Natural killer cell treated with Interleukin-12 subunit alpha and Interleukin-12 subunit beta and Interleukin-15 and Interleukin-18, amount 100 ng/mL, for 72 hours (primary cell): ENCODE data around the gene MYO5B. TPM values are rescaled to one million over a fixed set of nuclear protein-coding genes. Genes with fewer than 3 reads are reported as not detected.
A peak's percentile ranks its signal among the peaks of the same experiment; 100 is the strongest.

Experiments used
- ATAC-seq, 2 donors: fragments of 150-1000 bp; cut with Tn5 transposase in 1 of 2; sonication (Bioruptor Pico), chemical (Tn5 transposase) in 1 of 2; 2 replicates each; pipeline ENCODE4 v1.10.0; 2021
- DNase-seq: peaks from one replicate; pipeline ENCODE4 v3.0.0; 2022; ENCODE audit warnings: low spot score
- H3K27ac Mint-ChIP-seq, 2 donors: 1 replicate in 1 of 2; 2 replicates in 1 of 2; pipeline ENCODE4 v1.8.0; 2022; ENCODE audit warnings: mixed read lengths in 2 of 2, mild to moderate bottlenecking in 1 of 2, moderate library complexity in 1 of 2
- H3K27me3 Mint-ChIP-seq, 2 donors: 1 replicate in 1 of 2; 2 replicates in 1 of 2; pipeline ENCODE4 v1.8.0; 2022; ENCODE audit warnings: mixed read lengths in 2 of 2
- H3K36me3 Mint-ChIP-seq: one replicate; pipeline ENCODE4 v1.8.0; 2022; ENCODE audit warnings: mixed read lengths
- H3K4me1 Mint-ChIP-seq, 2 donors: 1 replicate in 1 of 2; 2 replicates in 1 of 2; pipeline ENCODE4 v1.8.0; 2022; ENCODE audit warnings: low read depth in 2 of 2, mixed read lengths in 2 of 2, mild to moderate bottlenecking in 1 of 2
- H3K4me3 Mint-ChIP-seq: one replicate; pipeline ENCODE4 v1.8.0; 2022; ENCODE audit warnings: mixed read lengths
- H3K9me3 Mint-ChIP-seq: 2 replicates; pipeline ENCODE4 v1.8.0; 2022; ENCODE audit warnings: mixed read lengths
- total RNA-seq, 2 donors: library from RNA; stranded (reverse); gene quantifications; one replicate each; pipeline ENCODE4 v1.2.3, GENCODE V29; 2022

The MYO5B gene
- total RNA-seq, 2 donors from 2014 or later, result not detected

- Mint-ChIP-seq H3K4me1 (no peaks in the 10 kb centered on the region), H3K27ac (no peak overlapping the region), H3K27me3 (peaks cover 22 to 38% of the 10 kb centered on the region in 2 donors), H3K4me3 (no peak overlapping the region), H3K36me3 (no peaks in the 10 kb centered on the region), H3K9me3 (no peaks in the 10 kb centered on the region)
- no peak for ATAC-seq
- no peak for DNase-seq
Measured at GRCh38 chr18:49878567-49879270, 316.2 kb downstream of the MYO5B start.

GRCh38 chr18:49878015-49878414 is 316.9 kb downstream of the MYO5B start:
- H3K9me3 Mint-ChIP-seq, result no peaks in the 10 kb centered on the region
- H3K4me3 Mint-ChIP-seq, result no peak overlapping the region
- DNase-seq (no peak), ATAC-seq (no peak)
- H3K36me3 Mint-ChIP-seq, result no peaks in the 10 kb centered on the region
- H3K4me1 Mint-ChIP-seq, result no peaks in the 10 kb centered on the region
- H3K27me3 Mint-ChIP-seq, result peaks cover 21 to 38% of the 10 kb centered on the region in 2 donors
- H3K27ac Mint-ChIP-seq, result no peak overlapping the region

- H3K27ac Mint-ChIP-seq, result no peak overlapping the region
- H3K4me3 Mint-ChIP-seq, result no peak overlapping the region
- H3K36me3 Mint-ChIP-seq, result no peaks in the 10 kb centered on the region
- peaks cover 0 to 5% of the 10 kb centered on the region in 2 donors for H3K4me1 Mint-ChIP-seq
- DNase-seq, result no peak
- ATAC-seq, result no peak
- H3K27me3 Mint-ChIP-seq, result peaks cover 15 to 33% of the 10 kb centered on the region in 2 donors
- H3K9me3 Mint-ChIP-seq, result no peaks in the 10 kb centered on the region
Measured at GRCh38 chr18:49876536-49876935, 318.4 kb downstream of the MYO5B start.

GRCh38 chr18:49875783-49876182 is 319.2 kb downstream of the MYO5B start:
- no peaks in the 10 kb centered on the region for H3K9me3 Mint-ChIP-seq
- no peaks in the 10 kb centered on the region for H3K36me3 Mint-ChIP-seq
- no peak for DNase-seq
- peaks cover 0 to 5% of the 10 kb centered on the region in 2 donors for H3K4me1 Mint-ChIP-seq
- no peak overlapping the region for H3K4me3 Mint-ChIP-seq
- no peak overlapping the region for H3K27ac Mint-ChIP-seq
- peaks cover 15 to 35% of the 10 kb centered on the region in 2 donors for H3K27me3 Mint-ChIP-seq
- ATAC-seq, result no peak

- Mint-ChIP-seq H3K27ac (no peak overlapping the region), H3K36me3 (no peaks in the 10 kb centered on the region), H3K9me3 (no peaks in the 10 kb centered on the region), H3K27me3 (peaks cover 15 to 33% of the 10 kb centered on the region in 2 donors), H3K4me1 (peaks cover 0 to 5% of the 10 kb centered on the region in 2 donors), H3K4me3 (no peak overlapping the region)
- DNase-seq (no peak), ATAC-seq (no peak)
Measured at GRCh38 chr18:49875155-49875554, 319.8 kb downstream of the MYO5B start.

- Mint-ChIP-seq H3K4me3 (no peak overlapping the region), H3K27me3 (peaks cover 15 to 28% of the 10 kb centered on the region in 2 donors), H3K9me3 (no peaks in the 10 kb centered on the region), H3K4me1 (peaks cover 0 to 5% of the 10 kb centered on the region in 2 donors), H3K36me3 (no peaks in the 10 kb centered on the region), H3K27ac (no peak overlapping the region)
- ATAC-seq (no peak), DNase-seq (no peak)
Measured at GRCh38 chr18:49874238-49874637, 320.7 kb downstream of the MYO5B start.

- Mint-ChIP-seq H3K36me3 (no peaks in the 10 kb centered on the region), H3K4me3 (no peak overlapping the region), H3K9me3 (no peaks in the 10 kb centered on the region), H3K27me3 (peaks cover 9 to 15% of the 10 kb centered on the region in 2 donors), H3K4me1 (peaks cover 0 to 5% of the 10 kb centered on the region in 2 donors), H3K27ac (no peak overlapping the region)
- no peak for DNase-seq
- ATAC-seq, result no peak
Measured at GRCh38 chr18:49869354-49869753, 325.6 kb downstream of the MYO5B start.

GRCh38 chr18:49866680-49867079 is 328.3 kb downstream of the MYO5B start:
- Mint-ChIP-seq H3K4me3 (no peak overlapping the region), H3K9me3 (no peaks in the 10 kb centered on the region), H3K4me1 (no peaks in the 10 kb centered on the region), H3K27ac (no peak overlapping the region), H3K27me3 (peaks cover 11 to 15% of the 10 kb centered on the region in 2 donors), H3K36me3 (no peaks in the 10 kb centered on the region)
- ATAC-seq (no peak), DNase-seq (no peak)

GRCh38 chr18:49865401-49865800 is 329.5 kb downstream of the MYO5B start:
- Mint-ChIP-seq H3K4me1 (no peaks in the 10 kb centered on the region), H3K9me3 (no peaks in the 10 kb centered on the region), H3K36me3 (no peaks in the 10 kb centered on the region), H3K27ac (no peak overlapping the region), H3K27me3 (peaks cover 9 to 15% of the 10 kb centered on the region in 2 donors), H3K4me3 (no peak overlapping the region)
- ATAC-seq, result peak; percentile 20 to 24
- no peak for DNase-seq

- ATAC-seq, result no peak
- Mint-ChIP-seq H3K4me1 (no peaks in the 10 kb centered on the region), H3K27me3 (peaks cover 9 to 15% of the 10 kb centered on the region in 2 donors), H3K36me3 (no peaks in the 10 kb centered on the region), H3K9me3 (no peaks in the 10 kb centered on the region), H3K4me3 (no peak overlapping the region), H3K27ac (no peak overlapping the region)
- no peak for DNase-seq
Measured at GRCh38 chr18:49863769-49864621, 331.0 kb downstream of the MYO5B start.

- no peak overlapping the region for H3K27ac Mint-ChIP-seq
- ATAC-seq (no peak), DNase-seq (no peak)
- peaks cover 4% of the 10 kb centered on the region in 2 donors for H3K4me1 Mint-ChIP-seq
- no peaks in the 10 kb centered on the region for H3K9me3 Mint-ChIP-seq
- H3K36me3 Mint-ChIP-seq, result no peaks in the 10 kb centered on the region
- H3K4me3 Mint-ChIP-seq, result no peak overlapping the region
- peaks cover 9 to 15% of the 10 kb centered on the region in 2 donors for H3K27me3 Mint-ChIP-seq
Measured at GRCh38 chr18:49862656-49863385, 332.1 kb downstream of the MYO5B start.

- Mint-ChIP-seq H3K4me1 (peaks cover 4 to 8% of the 10 kb centered on the region in 2 donors), H3K4me3 (no peak overlapping the region), H3K27me3 (peaks cover 6 to 7% of the 10 kb centered on the region in 2 donors), H3K9me3 (no peaks in the 10 kb centered on the region), H3K36me3 (no peaks in the 10 kb centered on the region), H3K27ac (no peak overlapping the region)
- no peak for DNase-seq
- ATAC-seq, result no peak
Measured at GRCh38 chr18:49861659-49862058, 333.3 kb downstream of the MYO5B start.

GRCh38 chr18:49859725-49860124 is 335.2 kb downstream of the MYO5B start:
- no peak overlapping the region for H3K4me3 Mint-ChIP-seq
- H3K36me3 Mint-ChIP-seq, result no peaks in the 10 kb centered on the region
- DNase-seq (no peak), ATAC-seq (no peak)
- H3K27me3 Mint-ChIP-seq, result peaks cover 0 to 2% of the 10 kb centered on the region in 2 donors
- no peak overlapping the region for H3K27ac Mint-ChIP-seq
- peaks cover 4 to 10% of the 10 kb centered on the region in 2 donors for H3K4me1 Mint-ChIP-seq
- no peaks in the 10 kb centered on the region for H3K9me3 Mint-ChIP-seq

GRCh38 chr18:49859021-49859359 is 336.0 kb downstream of the MYO5B start:
- H3K36me3 Mint-ChIP-seq, result no peaks in the 10 kb centered on the region

More at GRCh38 chr18:49859021-49859359, 336.0 kb downstream of the MYO5B start:
- ATAC-seq (no peak), DNase-seq (no peak)
- Mint-ChIP-seq H3K27me3 (peaks cover 0 to 2% of the 10 kb centered on the region in 2 donors), H3K4me3 (no peak overlapping the region), H3K4me1 (peaks cover 4 to 13% of the 10 kb centered on the region in 2 donors), H3K9me3 (no peaks in the 10 kb centered on the region), H3K27ac (peak overlapping the region in 1 of 2 donors; percentile 31)
